K562 (cell line): ENCODE results near the gene PPP1R13L. TPM values are rescaled to one million over a fixed set of nuclear protein-coding genes. Genes with fewer than 3 reads are reported as not detected.
A peak's percentile ranks its signal among the peaks of the same experiment; 100 is the strongest.

Experiments
- CUX1 ChIP-seq: fragments of 200-800 bp; sonication (Bioruptor generic); IDR thresholded peaks from 2 replicates; pipeline ENCODE4 v1.6.1; 2016; ENCODE audit warnings: missing genetic modification characterization, missing compliant biosample characterization
- REST ChIP-seq, 2 experiments: fragments of 450-650 bp; formaldehyde crosslinking in 1 of 2; IDR thresholded peaks; 2 replicates each; pipeline versions ENCODE4 v1.4.0 to v1.6.1; 2014 to 2020; ENCODE audit warnings: mild to moderate bottlenecking in 2 of 2, borderline replicate concordance in 1 of 2, low read depth in 1 of 2
- polyA plus RNA-seq, 8 experiments: library from polyadenylated mRNA; depleted of rRNA in 4 of 8; stranded (reverse) in 5 of 8; unstranded in 3 of 8; fragments of >200 nt; fragmentation: Nextera tagmentation in 2 of 8; fragmentation: Illumina TruSeq in 1 of 8; extraction: Ambion mirVana in 2 of 8; extraction: Trizol in 1 of 8; gene quantifications; 2 replicates each; pipeline versions ENCODE4 v1.2.1 to v1.2.3, GENCODE V29; 2011 to 2014; ENCODE audit warnings: inconsistent platforms in 1 of 8, missing spikeins in 1 of 8
- total RNA-seq, 7 experiments: library from RNA; depleted of rRNA in 6 of 7; stranded (reverse); fragments of >200 nt in 6 of 7; fragmentation: Illumina TruSeq in 2 of 7; extraction: Trizol in 2 of 7; gene quantifications; 2 replicates each; pipeline versions ENCODE4 v1.2.1 to v1.2.3, GENCODE V29; 2011 to 2021; ENCODE audit warnings: low replicate concordance in 1 of 7
- TF ChIP-seq, protein P1 (sequence below): fragments of 450-650 bp; IDR thresholded peaks from 2 replicates; pipeline ENCODE4 v1.6.1; 2016; ENCODE audit warnings: low read depth

The PPP1R13L gene
- total and polyA plus RNA-seq, 9 of the 15 experiments (the other 6 are each of a cell fraction or from before 2014, with no cell fraction given): 0.32 to 6.7 (median 2.0) TPM

DNA sequence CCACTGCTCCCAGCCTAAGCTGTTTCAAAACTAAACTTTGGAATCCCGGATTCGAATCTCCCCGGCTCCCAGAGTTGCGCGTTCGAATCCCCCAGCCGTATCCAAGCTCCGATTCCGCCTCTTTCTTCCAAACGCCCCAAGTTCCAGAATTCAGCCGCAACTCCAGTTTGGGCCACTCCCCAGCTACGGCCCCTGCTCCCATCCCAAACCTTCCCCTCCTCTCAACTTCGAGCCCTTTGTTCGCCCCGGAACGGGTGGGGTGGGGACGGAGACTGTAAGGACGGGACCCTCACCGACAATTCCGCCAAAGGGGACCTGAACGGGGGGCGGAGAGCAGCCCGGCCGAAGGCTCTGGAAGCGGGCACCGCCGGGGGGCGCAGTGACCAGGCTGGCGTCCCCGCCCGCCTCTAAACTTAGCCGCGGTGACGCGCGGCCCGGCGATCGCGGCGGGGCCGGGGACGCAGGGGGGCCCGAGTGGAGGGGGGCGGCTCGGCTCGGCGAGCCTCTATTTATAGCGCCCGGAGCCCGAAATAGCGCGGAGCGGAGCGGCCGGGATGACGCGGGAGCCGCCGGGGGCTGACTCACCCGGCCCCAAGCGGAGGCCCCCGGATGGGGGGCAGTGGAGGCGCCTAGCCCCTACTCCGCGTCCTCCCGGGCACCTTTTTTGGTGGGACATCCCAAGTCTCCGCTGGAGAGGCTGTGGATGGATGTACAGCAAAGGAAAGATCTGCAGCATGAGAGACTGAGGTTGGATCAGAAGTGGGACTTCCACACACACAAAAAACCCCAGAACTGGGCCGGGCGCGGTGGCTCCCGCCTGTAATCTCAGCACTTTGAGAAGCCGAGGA lies 23.7 kb upstream of the PPP1R13L start (continued):
- TF ChIP-seq, protein P1, sequence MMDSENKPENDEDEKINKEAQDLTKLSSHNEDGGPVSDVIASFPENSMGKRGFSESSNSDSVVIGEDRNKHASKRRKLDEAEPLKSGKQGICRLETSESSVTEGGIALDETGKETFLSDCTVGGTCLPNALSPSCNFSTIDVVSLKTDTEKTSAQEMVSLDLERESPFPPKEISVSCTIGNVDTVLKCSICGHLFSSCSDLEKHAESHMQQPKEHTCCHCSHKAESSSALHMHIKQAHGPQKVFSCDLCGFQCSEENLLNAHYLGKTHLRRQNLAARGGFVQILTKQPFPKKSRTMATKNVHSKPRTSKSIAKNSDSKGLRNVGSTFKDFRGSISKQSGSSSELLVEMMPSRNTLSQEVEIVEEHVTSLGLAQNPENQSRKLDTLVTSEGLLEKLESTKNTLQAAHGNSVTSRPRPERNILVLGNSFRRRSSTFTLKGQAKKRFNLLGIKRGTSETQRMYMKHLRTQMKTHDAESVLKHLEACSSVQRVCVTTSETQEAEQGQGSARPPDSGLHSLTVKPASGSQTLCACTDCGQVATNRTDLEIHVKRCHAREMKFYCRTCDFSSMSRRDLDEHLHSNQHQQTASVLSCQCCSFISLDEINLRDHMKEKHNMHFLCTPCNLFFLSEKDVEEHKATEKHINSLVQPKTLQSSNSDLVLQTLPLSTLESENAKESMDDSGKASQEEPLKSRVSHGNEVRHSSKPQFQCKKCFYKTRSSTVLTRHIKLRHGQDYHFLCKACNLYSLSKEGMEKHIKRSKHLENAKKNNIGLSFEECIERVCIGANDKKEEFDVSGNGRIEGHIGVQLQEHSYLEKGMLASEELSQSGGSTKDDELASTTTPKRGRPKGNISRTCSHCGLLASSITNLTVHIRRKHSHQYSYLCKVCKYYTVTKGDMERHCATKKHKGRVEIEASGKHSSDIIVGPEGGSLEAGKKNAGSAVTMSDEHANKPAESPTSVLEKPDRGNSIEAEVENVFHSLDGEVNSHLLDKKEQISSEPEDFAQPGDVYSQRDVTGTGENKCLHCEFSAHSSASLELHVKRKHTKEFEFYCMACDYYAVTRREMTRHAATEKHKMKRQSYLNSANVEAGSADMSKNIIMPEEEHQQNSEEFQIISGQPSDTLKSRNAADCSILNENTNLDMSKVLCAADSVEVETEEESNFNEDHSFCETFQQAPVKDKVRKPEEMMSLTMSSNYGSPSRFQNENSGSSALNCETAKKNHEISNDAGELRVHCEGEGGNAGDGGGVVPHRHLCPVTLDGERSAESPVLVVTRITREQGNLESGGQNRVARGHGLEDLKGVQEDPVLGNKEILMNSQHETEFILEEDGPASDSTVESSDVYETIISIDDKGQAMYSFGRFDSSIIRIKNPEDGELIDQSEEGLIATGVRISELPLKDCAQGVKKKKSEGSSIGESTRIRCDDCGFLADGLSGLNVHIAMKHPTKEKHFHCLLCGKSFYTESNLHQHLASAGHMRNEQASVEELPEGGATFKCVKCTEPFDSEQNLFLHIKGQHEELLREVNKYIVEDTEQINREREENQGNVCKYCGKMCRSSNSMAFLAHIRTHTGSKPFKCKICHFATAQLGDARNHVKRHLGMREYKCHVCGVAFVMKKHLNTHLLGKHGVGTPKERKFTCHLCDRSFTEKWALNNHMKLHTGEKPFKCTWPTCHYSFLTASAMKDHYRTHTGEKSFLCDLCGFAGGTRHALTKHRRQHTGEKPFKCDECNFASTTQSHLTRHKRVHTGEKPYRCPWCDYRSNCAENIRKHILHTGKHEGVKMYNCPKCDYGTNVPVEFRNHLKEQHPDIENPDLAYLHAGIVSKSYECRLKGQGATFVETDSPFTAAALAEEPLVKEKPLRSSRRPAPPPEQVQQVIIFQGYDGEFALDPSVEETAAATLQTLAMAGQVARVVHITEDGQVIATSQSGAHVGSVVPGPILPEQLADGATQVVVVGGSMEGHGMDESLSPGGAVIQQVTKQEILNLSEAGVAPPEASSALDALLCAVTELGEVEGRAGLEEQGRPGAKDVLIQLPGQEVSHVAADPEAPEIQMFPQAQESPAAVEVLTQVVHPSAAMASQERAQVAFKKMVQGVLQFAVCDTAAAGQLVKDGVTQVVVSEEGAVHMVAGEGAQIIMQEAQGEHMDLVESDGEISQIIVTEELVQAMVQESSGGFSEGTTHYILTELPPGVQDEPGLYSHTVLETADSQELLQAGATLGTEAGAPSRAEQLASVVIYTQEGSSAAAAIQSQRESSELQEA: no peak
- TF ChIP-seq REST (IDR thresholded peaks at IDR 0.05; ENCODE audit: borderline replicate concordance) (peak; percentile 28; the same call in 1 of the 2 replicates), REST (CRISPR knock-in tag; IDR thresholded peaks at IDR 0.05; ENCODE audit: low read depth) (no peak), CUX1 (CRISPR knock-in tag) (no peak)
